GM23338 (cell line): ENCODE data around the gene PRTFDC1. TPM values are rescaled to one million over a fixed set of nuclear protein-coding genes. Genes with fewer than 3 reads are reported as not detected.

Experiments used
- ATAC-seq: fragments of 200-7000 bp; cut with Tn5 transposase; 3 replicates; pipeline ENCODE4 v1.9.1; 2020
- DNase-seq: peaks from one replicate; pipeline ENCODE4 v3.0.0-alpha.2; 2015; ENCODE audit warnings: low spot score
- H2AFZ ChIP-seq: fragments of 200-600 bp; sonication (generic); 2 replicates; pipeline ENCODE4 v1.8.0; 2016; ENCODE audit warnings: antibody characterized with exemption, mild to moderate bottlenecking, moderate library complexity
- H3F3A ChIP-seq: fragments of 200-600 bp; sonication (generic); replicated peaks from 2 replicates; pipeline ENCODE4 v1.8.0; 2017; ENCODE audit warnings: antibody characterized with exemption, mixed run types, low read depth
- H3K27ac ChIP-seq: fragments of 200-600 bp; sonication (generic); 2 replicates; pipeline ENCODE4 v1.6.1; 2016; ENCODE audit warnings: low read depth
- H3K27me3 ChIP-seq: fragments of 200-600 bp; sonication (generic); 2 replicates; pipeline ENCODE4 v1.8.0; 2016; ENCODE audit warnings: mild to moderate bottlenecking, mixed run types, moderate library complexity; ENCODE audit not compliant: insufficient read depth
- H3K36me3 ChIP-seq: fragments of 200-600 bp; sonication (generic); 2 replicates; pipeline ENCODE4 v1.8.0; 2016; ENCODE audit warnings: mild to moderate bottlenecking; ENCODE audit not compliant: insufficient read depth
- H3K4me1 ChIP-seq: fragments of 200-600 bp; sonication (generic); 2 replicates; pipeline ENCODE4 v1.8.0; 2016; ENCODE audit warnings: mild to moderate bottlenecking, moderate library complexity; ENCODE audit not compliant: insufficient read depth
- H3K4me2 ChIP-seq: fragments of 200-600 bp; sonication (generic); 2 replicates; pipeline ENCODE4 v1.7.1; 2017; ENCODE audit warnings: mixed run types
- H3K4me3 ChIP-seq: fragments of 200-600 bp; sonication (generic); 2 replicates; pipeline ENCODE4 v1.6.1; 2016; ENCODE audit warnings: mixed run types
- H3K79me2 ChIP-seq: fragments of 200-600 bp; sonication (generic); replicated peaks from 2 replicates; pipeline ENCODE4 v1.8.0; 2017; ENCODE audit warnings: mild to moderate bottlenecking; ENCODE audit not compliant: insufficient read depth
- H3K9me2 ChIP-seq: fragments of 200-600 bp; sonication (generic); 2 replicates; pipeline ENCODE4 v1.8.0; 2017; ENCODE audit not compliant: insufficient read depth
- H4K20me1 ChIP-seq: fragments of 200-600 bp; sonication (generic); replicated peaks from 2 replicates; pipeline ENCODE4 v1.8.0; 2017; ENCODE audit warnings: mild to moderate bottlenecking; ENCODE audit not compliant: insufficient read depth
- H3K27ac Mint-ChIP-seq: 2 replicates; pipeline ENCODE4 v1.8.0; 2020; ENCODE audit warnings: inconsistent platforms, mild to moderate bottlenecking, moderate library complexity, mixed read lengths
- H3K27me3 Mint-ChIP-seq: 3 replicates; pipeline ENCODE4 v1.8.0; 2022; ENCODE audit warnings: low read depth, mild to moderate bottlenecking, moderate library complexity, mixed read lengths, inconsistent platforms; ENCODE audit not compliant: insufficient read depth, poor library complexity
- H3K36me3 Mint-ChIP-seq: 3 replicates; pipeline ENCODE4 v1.8.0; 2021; ENCODE audit warnings: low read depth, mild to moderate bottlenecking, inconsistent platforms, moderate library complexity, mixed read lengths
- H3K4me1 Mint-ChIP-seq: 3 replicates; pipeline ENCODE4 v1.8.0; 2020; ENCODE audit warnings: mild to moderate bottlenecking, inconsistent platforms, mixed read lengths
- H3K4me3 Mint-ChIP-seq: 3 replicates; pipeline ENCODE4 v1.8.0; 2021; ENCODE audit warnings: moderate library complexity, mild to moderate bottlenecking, inconsistent platforms, mixed read lengths
- H3K9me3 Mint-ChIP-seq: 3 replicates; pipeline ENCODE4 v1.8.0; 2020; ENCODE audit warnings: moderate library complexity, mild to moderate bottlenecking, inconsistent platforms, mixed read lengths
- EZH2 ChIP-seq: fragments of 200-600 bp; sonication (generic); IDR thresholded peaks from one replicate; pipeline ENCODE4 v1.8.0; 2017; ENCODE audit warnings: antibody characterized with exemption, mild to moderate bottlenecking, low read depth; ENCODE audit not compliant: unreplicated experiment
- EZH2phosphoT487 ChIP-seq: fragments of 200-600 bp; sonication (generic); IDR thresholded peaks from one replicate; pipeline ENCODE4 v1.8.1; 2018; ENCODE audit warnings: antibody characterized with exemption; ENCODE audit not compliant: unreplicated experiment
- JUNB ChIP-seq: IDR thresholded peaks from one replicate; pipeline ENCODE4 v1.6.1; 2016; ENCODE audit warnings: antibody characterized with exemption; ENCODE audit not compliant: unreplicated experiment
- NANOG ChIP-seq: IDR thresholded peaks from 2 replicates; pipeline ENCODE4 v1.6.1; 2016; ENCODE audit warnings: antibody characterized with exemption, borderline replicate concordance
- POLR2AphosphoS5 ChIP-seq: IDR thresholded peaks from 2 replicates; pipeline ENCODE4 v1.6.1; 2016; ENCODE audit warnings: antibody characterized with exemption, low read depth
- REST ChIP-seq: IDR thresholded peaks from one replicate; pipeline ENCODE4 v1.6.1; 2018; ENCODE audit warnings: antibody characterized with exemption; ENCODE audit not compliant: unreplicated experiment
- STAT1 ChIP-seq: IDR thresholded peaks from one replicate; pipeline ENCODE4 v1.6.1; 2016; ENCODE audit warnings: antibody characterized with exemption; ENCODE audit not compliant: unreplicated experiment
- ZNF114 ChIP-seq: fragments of 250-450 bp; sonication (Bioruptor Pico); IDR thresholded peaks from 2 replicates; pipeline ENCODE4 v1.5.0; 2020; ENCODE audit warnings: mild to moderate bottlenecking, moderate library complexity
- ZNF331 ChIP-seq: fragments of 250-450 bp; sonication (Bioruptor Pico); IDR thresholded peaks from 2 replicates; pipeline ENCODE4 v1.5.0; 2020; ENCODE audit warnings: low read depth, mild to moderate bottlenecking, moderate library complexity
- polyA plus RNA-seq: library from polyadenylated mRNA; unstranded; fragments of >200 nt; fragmentation: Nextera tagmentation; extraction: Ambion mirVana; gene quantifications from 2 replicates; pipeline ENCODE4 v1.2.1, GENCODE V29; 2016
- total RNA-seq: library from RNA; depleted of rRNA; stranded (reverse); fragments of >200 nt; shearing (Covaris generic); gene quantifications from 2 replicates; pipeline ENCODE4 v1.2.3, GENCODE V29; 2014
- TF ChIP-seq, protein P1 (sequence below), 2 experiments: fragments of 200-600 bp in 1 of 2; sonication (generic) in 1 of 2; conservative IDR thresholded peaks; 2 replicates each; pipeline versions ENCODE4 v1.5.1 to v1.6.1; 2016 to 2017; ENCODE audit warnings: antibody characterized with exemption in 2 of 2, low read depth in 2 of 2, mild to moderate bottlenecking in 2 of 2, moderate library complexity in 1 of 2
- TF ChIP-seq, protein P2 (sequence below): IDR thresholded peaks from 2 replicates; pipeline ENCODE4 v1.6.1; 2016; ENCODE audit warnings: antibody characterized with exemption

The PRTFDC1 gene
- total and polyA plus RNA-seq, 2 experiments from 2014 or later, result 7.9 to 9.1 TPM

GRCh38 chr10:24931236-24931635 is 21.2 kb downstream of the PRTFDC1 start:
- H3K9me3 Mint-ChIP-seq, result no peaks in the 10 kb centered on the region; the same call in 2 of the 3 replicates
- H3K4me1 Mint-ChIP-seq, result peaks cover 3% of the 10 kb centered on the region; the same call in 1 of the 3 replicates
- no peak overlapping the region for H3K4me3 Mint-ChIP-seq
- no peak overlapping the region for H3K4me2 ChIP-seq
- no peak overlapping the region for H3K4me3 ChIP-seq
- peaks cover 21% of the 10 kb centered on the region; the same call in 2 of the 3 replicates for H3K36me3 Mint-ChIP-seq
- DNase-seq (no peak), ATAC-seq (no peak)
- H3K79me2 ChIP-seq, result no peaks in the 10 kb centered on the region
- no peaks in the 10 kb centered on the region for H3F3A ChIP-seq
- no peaks in the 10 kb centered on the region for H3K36me3 ChIP-seq
- no peaks in the 10 kb centered on the region for H3K27me3 ChIP-seq
- 0 out of 2 replicates have a peak, but pooled peaks cover 4% of the 10 kb centered on the region for H3K9me2 ChIP-seq
- TF ChIP-seq EZH2, result no peak
- TF ChIP-seq STAT1, result no peak
- no peak for TF ChIP-seq JUNB
- no peak for TF ChIP-seq POLR2AphosphoS5
- no peak for TF ChIP-seq REST
- TF ChIP-seq NANOG, result no peak
- TF ChIP-seq, protein P1, sequence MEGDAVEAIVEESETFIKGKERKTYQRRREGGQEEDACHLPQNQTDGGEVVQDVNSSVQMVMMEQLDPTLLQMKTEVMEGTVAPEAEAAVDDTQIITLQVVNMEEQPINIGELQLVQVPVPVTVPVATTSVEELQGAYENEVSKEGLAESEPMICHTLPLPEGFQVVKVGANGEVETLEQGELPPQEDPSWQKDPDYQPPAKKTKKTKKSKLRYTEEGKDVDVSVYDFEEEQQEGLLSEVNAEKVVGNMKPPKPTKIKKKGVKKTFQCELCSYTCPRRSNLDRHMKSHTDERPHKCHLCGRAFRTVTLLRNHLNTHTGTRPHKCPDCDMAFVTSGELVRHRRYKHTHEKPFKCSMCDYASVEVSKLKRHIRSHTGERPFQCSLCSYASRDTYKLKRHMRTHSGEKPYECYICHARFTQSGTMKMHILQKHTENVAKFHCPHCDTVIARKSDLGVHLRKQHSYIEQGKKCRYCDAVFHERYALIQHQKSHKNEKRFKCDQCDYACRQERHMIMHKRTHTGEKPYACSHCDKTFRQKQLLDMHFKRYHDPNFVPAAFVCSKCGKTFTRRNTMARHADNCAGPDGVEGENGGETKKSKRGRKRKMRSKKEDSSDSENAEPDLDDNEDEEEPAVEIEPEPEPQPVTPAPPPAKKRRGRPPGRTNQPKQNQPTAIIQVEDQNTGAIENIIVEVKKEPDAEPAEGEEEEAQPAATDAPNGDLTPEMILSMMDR (conservative IDR thresholded peaks at IDR 0.05; ENCODE audit: low read depth in 2 of 2), result no peak
- no peak for TF ChIP-seq ZNF114 (CRISPR knock-in tag)
- TF ChIP-seq EZH2phosphoT487, result no peak
- TF ChIP-seq, protein P2, sequence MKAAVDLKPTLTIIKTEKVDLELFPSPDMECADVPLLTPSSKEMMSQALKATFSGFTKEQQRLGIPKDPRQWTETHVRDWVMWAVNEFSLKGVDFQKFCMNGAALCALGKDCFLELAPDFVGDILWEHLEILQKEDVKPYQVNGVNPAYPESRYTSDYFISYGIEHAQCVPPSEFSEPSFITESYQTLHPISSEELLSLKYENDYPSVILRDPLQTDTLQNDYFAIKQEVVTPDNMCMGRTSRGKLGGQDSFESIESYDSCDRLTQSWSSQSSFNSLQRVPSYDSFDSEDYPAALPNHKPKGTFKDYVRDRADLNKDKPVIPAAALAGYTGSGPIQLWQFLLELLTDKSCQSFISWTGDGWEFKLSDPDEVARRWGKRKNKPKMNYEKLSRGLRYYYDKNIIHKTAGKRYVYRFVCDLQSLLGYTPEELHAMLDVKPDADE, result no peak
- TF ChIP-seq ZNF331, result no peak
- no peaks in the 10 kb centered on the region for H3K27me3 Mint-ChIP-seq
- no peak overlapping the region for H2AFZ ChIP-seq
- H3K4me1 ChIP-seq, result no peaks in the 10 kb centered on the region
- no peak overlapping the region for H3K27ac ChIP-seq
- H3K27ac Mint-ChIP-seq, result no peak overlapping the region
- H4K20me1 ChIP-seq, result no peaks in the 10 kb centered on the region
